ENCODE measurements around the gene G6PD. TPM values are rescaled to one million over a fixed set of nuclear protein-coding genes. Genes with fewer than 3 reads are reported as not detected.

The G6PD gene
- total RNA-seq, 2 experiments from 2014 or later: 116 to 117 TPM

- peaks cover 37% of the 10 kb centered on the region for H3K4me1 Mint-ChIP-seq
- no peaks in the 10 kb centered on the region for H3K27me3 Mint-ChIP-seq
- H3K4me3 Mint-ChIP-seq: peak overlapping the region; percentile 61
- H3K9me3 Mint-ChIP-seq (ENCODE audit: low read depth): no peaks in the 10 kb centered on the region
- CTCF ChIA-PET: interaction anchor here (1.0 to 1.6 kb wide), 3 partner anchors 42 to 56 kb away, joined by 3 read pairs; no protein-coding TSS in a partner anchor
- DNase-seq (no peak), ATAC-seq (no peak)
- peaks cover 2% of the 10 kb centered on the region for H3K36me3 Mint-ChIP-seq
- H3K27ac Mint-ChIP-seq: peak overlapping the region; percentile 76
Observed at GRCh38 chrX:154485150-154486051, 61.2 kb downstream of the G6PD start.

- Mint-ChIP-seq H3K27ac (no peak overlapping the region), H3K9me3 (ENCODE audit: low read depth) (no peaks in the 10 kb centered on the region), H3K4me1 (peaks cover 36% of the 10 kb centered on the region), H3K36me3 (peaks cover 2% of the 10 kb centered on the region), H3K4me3 (no peak overlapping the region), H3K27me3 (no peaks in the 10 kb centered on the region)
- DNase-seq: no peak
- ATAC-seq: no peak
- CTCF ChIA-PET: interaction anchor here (1.3 kb wide), 2 partner anchors 43 to 86 kb away, joined by 3 read pairs; partner anchors contain the start of gene RPL10
Observed at GRCh38 chrX:154484255-154485149, 62.1 kb downstream of the G6PD start.

GRCh38 chrX:154483325-154483724 is 63.3 kb downstream of the G6PD start:
- Mint-ChIP-seq H3K27ac (no peak overlapping the region), H3K9me3 (ENCODE audit: low read depth) (no peaks in the 10 kb centered on the region), H3K36me3 (peaks cover 2% of the 10 kb centered on the region), H3K4me1 (peaks cover 28% of the 10 kb centered on the region), H3K4me3 (no peak overlapping the region), H3K27me3 (no peaks in the 10 kb centered on the region)
- CTCF ChIA-PET: interaction anchor here (1.3 kb wide), 1 partner anchor 85 kb away, joined by 3 read pairs; the partner anchor contains the start of gene RPL10
- DNase-seq: no peak
- no peak for ATAC-seq

- Mint-ChIP-seq H3K36me3 (peaks cover 2% of the 10 kb centered on the region), H3K27me3 (no peaks in the 10 kb centered on the region), H3K9me3 (ENCODE audit: low read depth) (no peaks in the 10 kb centered on the region), H3K4me3 (no peak overlapping the region), H3K27ac (no peak overlapping the region), H3K4me1 (peaks cover 27% of the 10 kb centered on the region)
- CTCF ChIA-PET: interaction anchor here (0.6 kb wide), 1 partner anchor 820 kb away, joined by 6 read pairs; no protein-coding TSS in a partner anchor
- DNase-seq (no peak), ATAC-seq (no peak)
Observed at GRCh38 chrX:154482786-154483185, 63.9 kb downstream of the G6PD start.

- CTCF ChIA-PET: interaction anchor here (0.6 to 1.2 kb wide), 2 partner anchors 108 to 819 kb away, joined by 3 to 6 read pairs; no protein-coding TSS in a partner anchor
- Mint-ChIP-seq H3K27me3 (no peaks in the 10 kb centered on the region), H3K9me3 (ENCODE audit: low read depth) (no peaks in the 10 kb centered on the region), H3K36me3 (peaks cover 2% of the 10 kb centered on the region), H3K4me1 (peaks cover 30% of the 10 kb centered on the region), H3K27ac (no peak overlapping the region), H3K4me3 (peak overlapping the region; percentile 9)
- DNase-seq (no peak), ATAC-seq (no peak)
Observed at GRCh38 chrX:154481911-154482601, 64.6 kb downstream of the G6PD start.

Other genes with a start within 250 kb of the G6PD start
- gene FLNA, start 172.2 kb downstream of the G6PD start, total RNA-seq: 1,000 to 10,000 TPM; 1,602 to 2,011 TPM
- 10 to 100 TPM; 64.6 to 70.2 TPM for gene EMD, start 167.6 kb downstream of the G6PD start, total RNA-seq
- gene RPL10, start 148.5 kb downstream of the G6PD start, total RNA-seq: 1,000 to 10,000 TPM; 2,013 to 2,356 TPM
- gene DNASE1L1, start 137.6 kb downstream of the G6PD start, total RNA-seq: 10 to 100 TPM; 18.4 to 19.6 TPM
- 10 to 100 TPM; 77.1 to 90.2 TPM for gene TAFAZZIN, start 135.3 kb downstream of the G6PD start, total RNA-seq
- 10 to 100 TPM; 42.0 to 48.4 TPM for gene ATP6AP1, start 118.2 kb downstream of the G6PD start, total RNA-seq
- 100 to 1,000 TPM in 1 of 2 experiments, 10 to 100 TPM in 1; 99.0 to 117 TPM for gene GDI1, start 109.7 kb downstream of the G6PD start, total RNA-seq
- 10 to 100 TPM; 66.2 to 70.5 TPM for gene FAM50A, start 102.7 kb downstream of the G6PD start, total RNA-seq
- 10 to 100 TPM; 42.3 to 48.5 TPM for gene PLXNA3, start 88.6 kb downstream of the G6PD start, total RNA-seq
- 10 to 100 TPM; 38.8 to 39.0 TPM for gene LAGE3, start 67.6 kb downstream of the G6PD start, total RNA-seq
- gene UBL4A, start 60.2 kb downstream of the G6PD start, total RNA-seq: 10 to 100 TPM; 48.1 to 53.2 TPM
- gene SLC10A3, start 56.2 kb downstream of the G6PD start, total RNA-seq: 10 to 100 TPM; 24.3 to 24.9 TPM
- 10 to 100 TPM; 21.5 to 31.7 TPM for gene FAM3A, start 30.6 kb downstream of the G6PD start, total RNA-seq
- gene IKBKG, start 774 bp upstream of the G6PD start, total RNA-seq: 10 to 100 TPM; 53.0 to 58.1 TPM
- not detected for gene CTAG1A, start 38.3 kb upstream of the G6PD start, total RNA-seq
- not detected for gene CTAG1B, start 72.4 kb upstream of the G6PD start, total RNA-seq
- gene CTAG2, start 106.7 kb upstream of the G6PD start, total RNA-seq: 10 to 100 TPM; 30.3 to 31.6 TPM
- 10 to 100 TPM; 20.0 to 26.6 TPM for gene GAB3, start 204.2 kb upstream of the G6PD start, total RNA-seq
- gene DKC1, start 216.0 kb upstream of the G6PD start, total RNA-seq: 100 to 1,000 TPM in 1 of 2 experiments, 10 to 100 TPM in 1; 81.0 to 116 TPM